Pancreas (tissue), 10 donors: ENCODE results near the gene SLC35F6. TPM values are rescaled to one million over a fixed set of nuclear protein-coding genes. Genes with fewer than 3 reads are reported as not detected.
A peak's percentile ranks its signal among the peaks of the same experiment; 100 is the strongest.

Experiments used
- ATAC-seq, 4 donors: fragments of 200-7000 bp; cut with Tn5 transposase; one replicate each; pipeline versions ENCODE4 v1.8.0 to v1.9.1; 2020; ENCODE audit warnings: mild to moderate bottlenecking in 4 of 4, moderate library complexity in 4 of 4
- DNase-seq, 6 donors: peaks; one replicate each; pipeline ENCODE4 v3.0.0-alpha.2; 2020
- FAIRE-seq: peaks from 2 replicates; lab custom pipeline; 2012; peaks lifted over from hg19 to GRCh38; lab: Jason Lieb, UNC
- H3K27ac ChIP-seq, 4 donors: fragments of 200-600 bp; sonication (generic); 1 replicate in 3 of 4; 2 replicates in 1 of 4; pipeline versions ENCODE4 v1.5.0 to v1.8.0; 2020
- H3K27me3 ChIP-seq, 4 donors: fragments of 200-600 bp; one replicate each; pipeline ENCODE4 v1.8.0; 2021
- H3K36me3 ChIP-seq, 3 donors: fragments of 200-600 bp; sonication (generic) in 1 of 3; one replicate each; pipeline versions ENCODE4 v1.5.0 to v1.8.0; 2020 to 2021
- H3K4me1 ChIP-seq, 3 donors: fragments of 200-600 bp; one replicate each; pipeline ENCODE4 v1.8.0; 2021
- H3K4me3 ChIP-seq, 4 donors: fragments of 200-600 bp; sonication (generic) in 2 of 4; one replicate each; pipeline versions ENCODE4 v1.5.0 to v1.8.0; 2020 to 2021
- H3K9me3 ChIP-seq, 4 donors: fragments of 200-600 bp; one replicate each; pipeline ENCODE4 v1.8.0; 2021
- CTCF ChIP-seq, 4 donors: fragments of 200-600 bp; sonication (generic) in 3 of 4; IDR thresholded peaks; one replicate each; pipeline versions ENCODE4 v1.5.0 to v1.8.0; 2021; ENCODE audit warnings: antibody characterized with exemption in 4 of 4
- WGBS, 2 donors: extraction: QIAGEN DNeasy Blood & Tissue Kit; methylation state at CpG; one replicate each; pipeline ENCODE4 v1.1.7; 2013; 5-methylcytosine and 5-hydroxymethylcytosine counted together
- intact Hi-C, 3 donors: fragments of 100-400 bp; cut with DNase I; formaldehyde crosslinking; loops; one replicate each; pipeline versions ENCODE4 v1.11.1 to v1.14.2; 2022
- polyA plus RNA-seq, 2 donors: library from polyadenylated mRNA; stranded (reverse); fragments of 200-250 nt; gene quantifications; one replicate each; pipeline ENCODE4 v1.2.3, GENCODE V29; 2013
- total RNA-seq, 6 donors: library from RNA; stranded (reverse); fragmentation: NEBNext Ultra II Directional in 4 of 6; extraction: Animal tissue kit (Norgen Biotek cat#: 25700) in 4 of 6; gene quantifications; one replicate each; pipeline versions ENCODE4 v1.2.1 to v1.2.4, GENCODE V29; 2021 to 2023
- donor health status: healthy with polysubstance abuse.
- donor health status: DM: no; HTN: no; CAD: no; lungs with moderate emphysema.
- donor health status: DM: no; HTN: no; CAD: no.
- donor health status: control.
- donor health status: control.
- donor health status: Bipolar disorder and iron deficiency.
- donor health status: DM: yes; HTN: yes; CAD: no.
- donor health status: DM: no; HTN: no; CAD: no.
- donor health status: DM: no; HTN: no; CAD: no.
- donor health status: DM: yes; HTN: yes; CAD: no.

The SLC35F6 gene
- total and polyA plus RNA-seq, 8 donors, result 9.3 to 21.9 (median 11.4) TPM

- FAIRE-seq, result no peak
These were observed 5.1 kb downstream of the SLC35F6 start for GRCh38 chr2:26769089-26769761.

GRCh38 chr2:26770986-26771586, 7.0 kb downstream of the SLC35F6 start:
- no peaks in the 10 kb centered on the region for H3K27me3 ChIP-seq
- FAIRE-seq (no peak), DNase-seq (peak in 5 of 6 donors; percentile 60 to 87 (median 69)), ATAC-seq (peak; percentile 29 to 71 (median 52))
- WGBS, 2 donors, result 71 to 73% methylated on average over 6 of the region's 6 CpGs
- H3K9me3 ChIP-seq, result no peaks in the 10 kb centered on the region
- peak in 1 of 4 donors; percentile 15 for TF ChIP-seq CTCF (IDR thresholded peaks at IDR 0.05)
- H3K4me1 ChIP-seq, result peaks cover 19 to 27% (median 23%) of the 10 kb centered on the region in 3 donors
- intact Hi-C loops, result no loop called here
- peak overlapping the region in 2 of 4 donors; percentile 64 to 72 for H3K27ac ChIP-seq
- no peak overlapping the region for H3K4me3 ChIP-seq
- H3K36me3 ChIP-seq, result peaks cover 0 to 9% (median 7%) of the 10 kb centered on the region in 3 donors

More at GRCh38 chr2:26769089-26769761, 5.1 kb downstream of the SLC35F6 start:
- no peak for TF ChIP-seq CTCF (IDR thresholded peaks at IDR 0.05)
- DNase-seq (peak in 2 of 6 donors; percentile 29 to 75), ATAC-seq (peak in 3 of 4 donors; percentile 15 to 42 (median 19))
- Histone ChIP-seq H3K27me3 (no peaks in the 10 kb centered on the region), H3K36me3 (no peaks in the 10 kb centered on the region), H3K27ac (peak overlapping the region in 2 of 4 donors; percentile 22 to 38), H3K9me3 (no peaks in the 10 kb centered on the region), H3K4me3 (no peak overlapping the region), H3K4me1 (peaks cover 19 to 34% (median 23%) of the 10 kb centered on the region in 3 donors)
- WGBS, 2 donors, result 78 to 79% methylated on average over 14 of the region's 14 CpGs
- intact Hi-C loops, result no loop called here

GRCh38 chr2:26772064-26773001, 8.2 kb downstream of the SLC35F6 start:
- no peak for FAIRE-seq

More at GRCh38 chr2:26772064-26773001, 8.2 kb downstream of the SLC35F6 start:
- no peaks in the 10 kb centered on the region for H3K27me3 ChIP-seq
- WGBS, 2 donors, result 40 to 41% methylated on average over 13 of the region's 13 CpGs
- intact Hi-C loops, result no loop called here
- ATAC-seq, result peak; percentile 82 to 90 (median 84)
- H3K9me3 ChIP-seq, result no peaks in the 10 kb centered on the region
- DNase-seq, result peak in 5 of 6 donors; percentile 84 to 94 (median 91)
- TF ChIP-seq CTCF (IDR thresholded peaks at IDR 0.05), result no peak
- peaks cover 19 to 27% (median 23%) of the 10 kb centered on the region in 3 donors for H3K4me1 ChIP-seq
- H3K27ac ChIP-seq, result peak overlapping the region in 3 of 4 donors; percentile 8 to 72 (median 64)
- H3K4me3 ChIP-seq, result no peak overlapping the region
- H3K36me3 ChIP-seq, result peaks cover 0 to 13% (median 9%) of the 10 kb centered on the region in 3 donors
